GM23248 (cell line): Measurements from ENCODE around the gene ARL5B. TPM values are rescaled to one million over a fixed set of nuclear protein-coding genes. Genes with fewer than 3 reads are reported as not detected.

Experiments used
- DNase-seq: peaks from one replicate; pipeline ENCODE4 v3.0.0-alpha.2; 2015
- H2AFZ ChIP-seq: fragments of 200-600 bp; sonication (generic); 2 replicates; pipeline ENCODE4 v1.6.1; 2016; ENCODE audit warnings: antibody characterized with exemption
- H3F3A ChIP-seq: fragments of 200-600 bp; sonication (generic); 2 replicates; pipeline ENCODE4 v1.6.1; 2016; ENCODE audit warnings: mild to moderate bottlenecking, antibody characterized with exemption, mixed run types; ENCODE audit not compliant: insufficient read depth
- H3K27ac ChIP-seq: fragments of 200-600 bp; sonication (generic); 2 replicates; pipeline ENCODE4 v1.5.1; 2016; ENCODE audit warnings: mild to moderate bottlenecking
- H3K27me3 ChIP-seq: fragments of 200-600 bp; sonication (generic); replicated peaks from 2 replicates; pipeline ENCODE4 v1.6.1; 2016; ENCODE audit warnings: mild to moderate bottlenecking; ENCODE audit not compliant: insufficient read depth
- H3K36me3 ChIP-seq: fragments of 200-600 bp; sonication (generic); 2 replicates; pipeline ENCODE4 v1.6.1; 2016; ENCODE audit warnings: low read depth, mild to moderate bottlenecking
- H3K4me1 ChIP-seq: fragments of 200-600 bp; sonication (generic); 2 replicates; pipeline ENCODE4 v1.6.1; 2016; ENCODE audit warnings: mild to moderate bottlenecking; ENCODE audit not compliant: insufficient read depth
- H3K4me2 ChIP-seq: fragments of 200-600 bp; sonication (generic); one replicate; pipeline ENCODE4 v1.6.1; 2016; ENCODE audit warnings: mild to moderate bottlenecking; ENCODE audit not compliant: unreplicated experiment
- H3K4me3 ChIP-seq: fragments of 200-600 bp; sonication (generic); 2 replicates; pipeline ENCODE4 v1.5.1; 2016; ENCODE audit warnings: mild to moderate bottlenecking
- H3K79me2 ChIP-seq: fragments of 200-600 bp; sonication (generic); 2 replicates; pipeline ENCODE4 v1.6.1; 2016; ENCODE audit warnings: mild to moderate bottlenecking; ENCODE audit not compliant: insufficient read depth
- H3K9ac ChIP-seq: fragments of 200-600 bp; sonication (generic); 2 replicates; pipeline ENCODE4 v1.6.1; 2016; ENCODE audit warnings: mild to moderate bottlenecking
- H3K9me2 ChIP-seq: fragments of 200-600 bp; sonication (generic); 2 replicates; pipeline ENCODE4 v1.6.1; 2016; ENCODE audit warnings: mixed run types, mild to moderate bottlenecking, moderate library complexity; ENCODE audit not compliant: insufficient read depth
- H3K9me3 ChIP-seq: fragments of 200-600 bp; sonication (generic); one replicate; pipeline ENCODE4 v1.6.1; 2017; ENCODE audit warnings: low read depth
- H4K20me1 ChIP-seq: fragments of 200-600 bp; sonication (generic); 2 replicates; pipeline ENCODE4 v1.6.0; 2016; ENCODE audit not compliant: insufficient read depth
- EZH2 ChIP-seq: fragments of 200-600 bp; sonication (generic); IDR thresholded peaks from 2 replicates; pipeline ENCODE4 v1.6.1; 2018; ENCODE audit warnings: antibody characterized with exemption, mild to moderate bottlenecking; ENCODE audit not compliant: insufficient read depth, poor library complexity, severe bottlenecking
- EZH2phosphoT487 ChIP-seq: fragments of 200-600 bp; sonication (generic); IDR thresholded peaks from 2 replicates; pipeline ENCODE4 v1.6.1; 2018; ENCODE audit warnings: antibody characterized with exemption, moderate library complexity, mild to moderate bottlenecking, low read depth; ENCODE audit not compliant: insufficient read depth
- WGBS, 2 experiments: methylation state at CpG; one replicate each; pipeline ENCODE4 v1.1.6; 2015 to 2017; ENCODE audit warnings: low lambda C conversion rate in 2 of 2, low coverage in 1 of 2; ENCODE audit errors: missing lambda C conversion rate in 2 of 2; 5-methylcytosine and 5-hydroxymethylcytosine counted together
- in situ Hi-C: fragments of 300-500 bp; cut with MboI; formaldehyde crosslinking; loops from 2 replicates; pipeline ENCODE4 v1.15.0; 2020
- polyA plus RNA-seq: library from polyadenylated mRNA; unstranded; fragments of >200 nt; fragmentation: Nextera tagmentation; extraction: Ambion mirVana; gene quantifications from 2 replicates; pipeline ENCODE4 v1.2.1, GENCODE V29; 2016
- total RNA-seq: library from RNA; depleted of rRNA; stranded (reverse); fragments of >200 nt; shearing (Covaris generic); gene quantifications from 2 replicates; pipeline ENCODE4 v1.2.3, GENCODE V29; 2014

ARL5B gene
- total and polyA plus RNA-seq, 2 experiments from 2014 or later, result 5.2 to 10.7 TPM

- H3K9ac ChIP-seq, result peak overlapping the region; percentile 90
These were observed 9.8 kb upstream of the ARL5B start for GRCh38 chr10:18649364-18649959.

GRCh38 chr10:18650404-18650997 lies 8.7 kb upstream of the ARL5B start:
- Histone ChIP-seq H3K9me2 (no peaks in the 10 kb centered on the region), H3K27me3 (no peaks in the 10 kb centered on the region), H3K4me1 (peaks cover 15% of the 10 kb centered on the region), H3K4me3 (peak overlapping the region; percentile 98), H3K4me2 (peak overlapping the region; percentile 98), H3K9me3 (no peaks in the 10 kb centered on the region), H4K20me1 (no peaks in the 10 kb centered on the region), H3F3A (0 out of 2 replicates have a peak, but pooled peaks cover 3% of the 10 kb centered on the region), H3K79me2 (peaks cover 24% of the 10 kb centered on the region), H3K27ac (peak overlapping the region; percentile 78; the same call in 1 of the 2 replicates), H3K36me3 (no peaks in the 10 kb centered on the region), H2AFZ (peak overlapping the region; percentile 95), H3K9ac (peak overlapping the region; percentile 90)
- WGBS, 2 experiments, result 15 to 17% methylated on average over 6 of the region's 6 CpGs
- in situ Hi-C loops, result no loop called here
- peak; percentile 14 for DNase-seq
- TF ChIP-seq EZH2 (no peak), EZH2phosphoT487 (no peak)

More at GRCh38 chr10:18649364-18649959, 9.8 kb upstream of the ARL5B start:
- TF ChIP-seq EZH2phosphoT487 (no peak), EZH2 (no peak)
- Histone ChIP-seq H3K9me3 (no peaks in the 10 kb centered on the region), H3K27me3 (no peaks in the 10 kb centered on the region), H3K9me2 (no peaks in the 10 kb centered on the region), H3K79me2 (peaks cover 24% of the 10 kb centered on the region), H2AFZ (peak overlapping the region; percentile 95), H3K4me2 (peak overlapping the region; percentile 98), H3K4me1 (peaks cover 15% of the 10 kb centered on the region), H3K27ac (no peak overlapping the region), H3F3A (0 out of 2 replicates have a peak, but pooled peaks cover 3% of the 10 kb centered on the region), H4K20me1 (no peaks in the 10 kb centered on the region), H3K36me3 (no peaks in the 10 kb centered on the region), H3K4me3 (peak overlapping the region; percentile 98)
- 64 to 66% methylated on average over 7 of the region's 7 CpGs for WGBS, 2 experiments
- in situ Hi-C loops, result no loop called here
- no peak for DNase-seq

- peak; percentile 95 for DNase-seq
- Histone ChIP-seq H2AFZ (peak within 1 kb of the TSS; percentile 95), H3K9ac (peak within 1 kb of the TSS; percentile 90), H3K36me3 (no peaks in the 10 kb centered on the region), H3K4me1 (peaks cover 15% of the 10 kb centered on the region), H3K9me3 (no peaks in the 10 kb centered on the region), H3K4me2 (peak within 1 kb of the TSS; percentile 98), H3K4me3 (peak within 1 kb of the TSS; percentile 98), H3F3A (0 out of 2 replicates have a peak, but pooled peaks cover 3% of the 10 kb centered on the region), H3K27ac (peak within 1 kb of the TSS; percentile 78), H3K79me2 (peaks cover 24% of the 10 kb centered on the region), H3K27me3 (no peaks in the 10 kb centered on the region), H4K20me1 (no peaks in the 10 kb centered on the region), H3K9me2 (no peaks in the 10 kb centered on the region)
- TF ChIP-seq EZH2phosphoT487, result no peak
- TF ChIP-seq EZH2, result no peak
- 1% methylated on average over 38 to 39 of the region's 39 CpGs for WGBS, 2 experiments
- in situ Hi-C loops, result no loop called here
These were observed 7.8 kb upstream of the ARL5B start, which contains the start of gene NSUN6 for GRCh38 chr10:18651324-18652007. NSUN6 (minus strand) TSS chr10:18651587; CDS start chr10:18651203, 384 bp downstream.

- in situ Hi-C loops, result no loop called here
These were observed 6.1 kb upstream of the ARL5B start for GRCh38 chr10:18653112-18653511.

More at GRCh38 chr10:18653112-18653511, 6.1 kb upstream of the ARL5B start:
- no peaks in the 10 kb centered on the region for H3K9me3 ChIP-seq
- no peak overlapping the region for H3K4me2 ChIP-seq
- H3K9ac ChIP-seq, result no peak overlapping the region
- H3F3A ChIP-seq, result peaks cover 7% of the 10 kb centered on the region
- no peak overlapping the region for H3K4me3 ChIP-seq
- 86 to 92% methylated on average over 3 of the region's 3 CpGs for WGBS, 2 experiments
- H3K9me2 ChIP-seq, result no peaks in the 10 kb centered on the region
- no peaks in the 10 kb centered on the region for H3K36me3 ChIP-seq
- peaks cover 30% of the 10 kb centered on the region for H3K79me2 ChIP-seq
- H3K27ac ChIP-seq, result no peak overlapping the region
- H3K4me1 ChIP-seq, result peaks cover 15% of the 10 kb centered on the region
- DNase-seq, result no peak
- no peaks in the 10 kb centered on the region for H4K20me1 ChIP-seq
- H3K27me3 ChIP-seq, result no peaks in the 10 kb centered on the region
- no peak for TF ChIP-seq EZH2
- TF ChIP-seq EZH2phosphoT487, result no peak
- H2AFZ ChIP-seq, result no peak overlapping the region
